Spinal cord (tissue), 10 donors: Measurements from ENCODE around the gene ARHGAP15. TPM values are rescaled to one million over a fixed set of nuclear protein-coding genes. Genes with fewer than 3 reads are reported as not detected.
A peak's percentile ranks its signal among the peaks of the same experiment; 100 is the strongest.

Source experiments
- DNase-seq, 6 donors: peaks; one replicate each; pipeline versions ENCODE4 v3.0.0 to v3.0.0-alpha.2; 2013 to 2015; ENCODE audit warnings: low spot score in 6 of 6, low read depth in 4 of 6
- H3K27ac ChIP-seq: one replicate; pipeline ENCODE4 v1.5.1; 2013; ENCODE audit warnings: low read depth, low read length, control low read depth
- H3K27me3 ChIP-seq: one replicate; pipeline ENCODE4 v1.6.1; 2013; ENCODE audit warnings: low read length; ENCODE audit not compliant: control insufficient read depth, insufficient read depth
- H3K36me3 ChIP-seq: one replicate; pipeline ENCODE4 v1.6.1; 2013; ENCODE audit warnings: low read length; ENCODE audit not compliant: control insufficient read depth, insufficient read depth
- H3K4me1 ChIP-seq: one replicate; pipeline ENCODE4 v1.6.1; 2013; ENCODE audit warnings: low read length; ENCODE audit not compliant: control insufficient read depth, insufficient read depth
- H3K4me3 ChIP-seq: one replicate; pipeline ENCODE4 v1.5.1; 2013; ENCODE audit warnings: low read depth, low read length, control low read depth
- H3K9me3 ChIP-seq: one replicate; pipeline ENCODE4 v1.6.1; 2013; ENCODE audit warnings: low read length; ENCODE audit not compliant: control insufficient read depth, insufficient read depth
- WGBS: methylation state at CpG from one replicate; pipeline ENCODE4 v1.1.5; 2013; ENCODE audit warnings: missing lambda C conversion rate; ENCODE audit not compliant: insufficient coverage; 5-methylcytosine and 5-hydroxymethylcytosine counted together
- polyA plus RNA-seq, 2 donors: library from polyadenylated mRNA; unstranded; fragments of 120-200 nt; gene quantifications; one replicate each; pipeline ENCODE4 v1.2.1, GENCODE V29; 2013; ENCODE audit not compliant: insufficient read length in 2 of 2
- total RNA-seq, 2 donors: library from RNA; depleted of rRNA in 1 of 2; stranded (reverse); fragments of 120-200 nt in 1 of 2; fragments of >200 nt in 1 of 2; gene quantifications; one replicate each; pipeline versions ENCODE4 v1.2.3 to v1.2.4, GENCODE V29; 2013 to 2014
- donor health status: healthy.

The ARHGAP15 gene
- total and polyA plus RNA-seq, 4 donors, result 6.3 to 53.1 (median 12.5) TPM

DNA sequence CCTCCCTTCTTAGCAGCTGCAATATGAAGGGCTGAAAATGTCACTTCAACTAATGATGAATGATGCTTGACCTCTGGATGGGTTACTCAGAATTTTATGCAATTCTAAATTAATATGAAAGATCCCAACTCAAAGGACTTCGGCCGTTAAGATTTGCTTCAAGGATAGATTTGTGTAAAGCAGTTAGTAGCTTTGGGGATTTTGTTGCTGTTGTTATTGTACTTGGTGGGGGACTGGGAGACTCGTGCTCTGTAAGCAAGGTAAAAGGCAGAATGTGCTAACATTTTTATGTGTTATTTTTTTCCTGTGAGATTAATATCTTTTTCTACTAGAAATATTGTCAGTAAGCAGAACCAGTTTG, 478.8 kb downstream of the ARHGAP15 start:
- Histone ChIP-seq H3K27ac (peak overlapping the region; percentile 85), H3K4me1 (no peaks in the 10 kb centered on the region), H3K27me3 (no peaks in the 10 kb centered on the region), H3K36me3 (no peaks in the 10 kb centered on the region), H3K4me3 (peak overlapping the region; percentile 37), H3K9me3 (no peaks in the 10 kb centered on the region)
- no CpG with 5 or more reads among the region's 3 CpGs for WGBS
- DNase-seq, result peak in 1 of 6 donors; percentile 22

DNA sequence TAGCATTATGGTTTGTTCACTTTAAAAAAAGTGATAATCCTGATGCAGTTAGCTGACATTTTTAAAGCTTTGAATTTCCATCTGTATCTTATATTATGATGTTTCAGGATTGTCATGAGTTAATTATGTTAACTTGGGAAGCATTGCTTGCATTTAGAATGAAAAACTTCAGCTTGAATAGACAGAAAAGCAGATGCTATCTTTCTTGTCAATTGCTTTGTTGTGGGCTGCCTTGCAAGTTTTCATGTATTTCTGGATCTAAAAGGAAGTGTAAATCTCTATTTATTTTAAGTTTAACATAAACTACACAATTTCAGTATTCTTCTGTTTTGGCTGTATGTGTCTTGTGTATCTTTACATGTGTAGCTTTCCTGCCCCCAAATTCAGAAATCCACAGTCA, 479.5 kb downstream of the ARHGAP15 start:
- no peaks in the 10 kb centered on the region for H3K9me3 ChIP-seq
- no peaks in the 10 kb centered on the region for H3K27me3 ChIP-seq
- no peaks in the 10 kb centered on the region for H3K36me3 ChIP-seq
- H3K4me1 ChIP-seq, result no peaks in the 10 kb centered on the region
- H3K27ac ChIP-seq, result peak overlapping the region; percentile 85
- H3K4me3 ChIP-seq, result peak overlapping the region; percentile 37
- peak in 1 of 6 donors; percentile 13 for DNase-seq

DNA sequence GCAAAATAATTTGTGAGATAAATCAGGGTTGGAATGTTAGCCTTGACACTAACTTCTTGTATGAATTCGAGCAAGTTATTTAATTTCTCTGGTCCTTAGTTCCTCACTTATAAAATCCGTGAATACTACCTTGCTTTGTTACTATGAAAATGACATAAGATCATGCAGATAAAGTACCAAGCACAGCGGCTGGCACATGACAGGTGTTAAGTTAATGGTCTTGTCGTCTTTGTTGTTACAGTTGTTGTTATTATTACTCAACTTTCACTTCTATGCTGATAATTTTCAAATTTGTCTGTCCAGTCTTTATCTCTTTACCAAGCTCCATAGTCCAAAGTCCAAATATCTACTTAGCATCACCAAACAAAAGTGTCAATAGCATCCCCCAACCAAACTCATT, 482.1 kb downstream of the ARHGAP15 start:
- no peaks in the 10 kb centered on the region for H3K27me3 ChIP-seq
- no peaks in the 10 kb centered on the region for H3K9me3 ChIP-seq
- whole genome bisulfite sequencing, result no CpG with 5 or more reads among the region's 4 CpGs
- H3K4me3 ChIP-seq, result no peak overlapping the region
- no peak for DNase-seq
- H3K36me3 ChIP-seq, result no peaks in the 10 kb centered on the region
- H3K4me1 ChIP-seq, result no peaks in the 10 kb centered on the region
- H3K27ac ChIP-seq, result peak overlapping the region; percentile 29

DNA sequence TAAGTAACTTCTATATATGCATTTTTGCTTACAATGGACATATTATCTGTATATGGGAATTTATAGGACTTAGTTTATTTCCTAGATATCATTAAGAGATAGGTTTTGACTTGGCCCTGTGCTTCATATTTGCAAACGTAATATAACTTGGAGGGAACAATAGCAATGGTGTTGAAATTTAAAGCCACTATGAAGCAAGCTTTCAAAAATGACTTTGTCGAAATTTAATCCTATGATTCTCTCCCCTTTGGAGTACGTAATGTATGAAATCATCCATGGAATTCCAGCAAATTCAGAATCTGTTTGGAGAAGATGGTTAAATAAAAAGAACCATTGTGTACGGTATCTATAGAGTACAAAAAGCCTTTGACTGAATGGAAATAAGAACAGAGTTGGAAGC, 486.3 kb downstream of the ARHGAP15 start:
- Histone ChIP-seq H3K36me3 (no peaks in the 10 kb centered on the region), H3K9me3 (no peaks in the 10 kb centered on the region), H3K27ac (peak overlapping the region; percentile 65), H3K27me3 (no peaks in the 10 kb centered on the region), H3K4me1 (no peaks in the 10 kb centered on the region), H3K4me3 (no peak overlapping the region)
- WGBS, result no CpG with 5 or more reads among the region's 4 CpGs
- DNase-seq, result no peak

DNA sequence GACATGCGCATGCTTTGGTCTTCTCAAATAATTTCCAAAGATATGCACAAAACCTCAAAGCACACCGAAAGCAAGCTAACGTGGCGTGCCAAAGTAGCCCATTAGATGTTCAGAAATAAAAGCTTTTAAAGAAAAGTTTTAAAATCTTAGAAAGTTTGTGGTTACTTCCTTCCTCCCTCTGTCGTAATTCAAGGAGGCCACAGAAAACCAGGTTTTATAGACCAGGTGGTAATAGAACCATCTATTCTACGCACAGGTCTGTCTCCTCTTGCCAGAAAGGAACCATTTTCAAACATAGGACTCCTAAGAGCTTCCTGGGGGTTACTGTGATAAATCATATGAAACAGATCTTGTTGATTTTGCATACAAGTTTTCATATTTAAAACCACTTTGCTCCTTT, 487.2 kb downstream of the ARHGAP15 start:
- H3K36me3 ChIP-seq, result no peaks in the 10 kb centered on the region
- H3K27me3 ChIP-seq, result no peaks in the 10 kb centered on the region
- H3K27ac ChIP-seq, result peak overlapping the region; percentile 59
- H3K4me1 ChIP-seq, result no peaks in the 10 kb centered on the region
- H3K9me3 ChIP-seq, result no peaks in the 10 kb centered on the region
- no CpG with 5 or more reads among the region's 6 CpGs for WGBS
- no peak for DNase-seq
- no peak overlapping the region for H3K4me3 ChIP-seq

DNA sequence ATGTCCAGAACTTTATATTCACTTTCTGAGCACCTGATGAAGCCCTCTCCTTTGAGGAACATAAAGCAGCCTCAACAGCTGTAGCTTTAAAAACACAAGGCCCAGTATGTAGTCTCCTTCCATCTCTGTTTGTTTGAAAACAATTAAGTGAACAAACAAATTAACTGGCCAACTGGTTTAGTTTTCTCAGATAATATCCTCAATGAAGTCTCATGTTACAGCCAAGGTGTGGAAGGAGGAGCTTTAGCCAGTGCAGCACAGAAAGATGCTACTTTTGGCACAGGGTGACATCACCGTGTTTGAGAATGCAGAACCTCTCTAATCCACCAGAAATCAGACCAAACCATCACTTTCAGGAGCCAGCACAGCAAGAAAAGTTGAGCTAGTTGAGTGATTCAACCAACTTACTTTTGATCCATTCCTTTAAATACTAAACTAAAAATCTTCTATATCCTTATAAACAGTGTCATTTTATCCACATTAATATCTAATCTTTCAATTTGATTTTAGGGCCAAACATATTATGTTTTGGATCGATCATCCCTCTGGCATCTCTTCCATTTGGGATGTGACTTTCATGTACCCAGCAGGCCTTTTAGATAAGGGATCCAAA, 488.7 kb downstream of the ARHGAP15 start:
- no peaks in the 10 kb centered on the region for H3K4me1 ChIP-seq
- H3K4me3 ChIP-seq, result no peak overlapping the region
- no peaks in the 10 kb centered on the region for H3K27me3 ChIP-seq
- no peaks in the 10 kb centered on the region for H3K9me3 ChIP-seq
- H3K36me3 ChIP-seq, result no peaks in the 10 kb centered on the region
- DNase-seq, result no peak
- H3K27ac ChIP-seq, result no peak overlapping the region
- no CpG with 5 or more reads among the region's 2 CpGs for WGBS

DNA sequence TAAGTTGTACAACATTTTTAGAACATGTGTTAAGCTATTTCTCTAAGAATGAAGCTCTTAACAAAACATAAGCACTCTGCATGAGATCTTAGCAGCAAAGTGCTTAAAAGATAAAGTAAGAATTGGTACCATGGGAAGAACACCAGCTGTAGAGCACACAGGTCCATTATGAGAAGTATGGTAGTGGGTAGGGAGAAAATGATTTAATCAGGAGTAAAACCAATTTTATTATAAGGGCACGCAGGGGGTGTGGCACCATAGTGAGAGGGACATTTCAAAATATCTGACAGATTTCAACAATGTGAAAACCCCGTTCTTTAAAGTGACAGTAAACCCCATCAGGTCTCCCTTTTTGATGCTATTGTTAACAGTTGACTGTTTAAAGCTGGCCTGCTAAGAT, 492.9 kb downstream of the ARHGAP15 start:
- Histone ChIP-seq H3K4me1 (peaks cover 6% of the 10 kb centered on the region), H3K36me3 (no peaks in the 10 kb centered on the region), H3K9me3 (no peaks in the 10 kb centered on the region), H3K4me3 (no peak overlapping the region), H3K27me3 (no peaks in the 10 kb centered on the region), H3K27ac (peak overlapping the region; percentile 36)
- no CpG with 5 or more reads among the region's 2 CpGs for WGBS
- peak in 1 of 6 donors; percentile 75 for DNase-seq

DNA sequence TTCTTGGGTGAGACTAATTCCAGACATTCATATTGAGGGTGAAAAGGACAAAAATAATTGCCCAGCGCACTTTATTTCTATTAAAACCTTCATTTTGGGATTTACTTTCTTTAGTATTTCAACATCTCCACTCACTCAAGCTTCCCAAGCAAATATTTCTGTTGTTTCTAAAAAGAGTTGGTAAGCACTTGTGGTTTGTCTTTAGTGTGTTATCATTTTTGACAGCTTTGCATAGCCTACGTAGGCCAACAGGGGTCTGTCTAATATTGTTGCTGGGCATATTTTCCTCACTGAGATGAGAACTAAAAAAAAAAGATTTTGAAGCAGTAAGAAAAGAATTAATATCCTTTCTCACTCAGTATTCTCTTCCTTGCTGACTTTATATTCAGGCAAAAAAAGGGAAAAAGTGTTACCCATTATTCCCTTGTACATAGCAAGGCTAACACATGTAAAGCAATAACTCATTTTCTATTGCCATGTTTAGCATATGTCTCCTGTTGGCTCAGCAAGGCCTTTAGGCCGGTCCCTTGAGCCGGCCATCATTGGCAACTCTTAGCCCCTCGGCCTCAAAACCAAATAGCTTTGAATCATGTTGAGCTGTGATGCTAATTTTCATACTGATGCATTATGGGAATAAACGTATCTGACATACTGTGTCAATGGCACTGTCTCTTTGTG, 494.2 kb downstream of the ARHGAP15 start:
- WGBS, result no CpG with 5 or more reads among the region's 6 CpGs
- no peak overlapping the region for H3K4me3 ChIP-seq
- peak in 1 of 6 donors; percentile 70 for DNase-seq
- H3K9me3 ChIP-seq, result no peaks in the 10 kb centered on the region
- no peaks in the 10 kb centered on the region for H3K27me3 ChIP-seq
- peaks cover 6% of the 10 kb centered on the region for H3K4me1 ChIP-seq
- no peaks in the 10 kb centered on the region for H3K36me3 ChIP-seq
- peak overlapping the region; percentile 50 for H3K27ac ChIP-seq

DNA sequence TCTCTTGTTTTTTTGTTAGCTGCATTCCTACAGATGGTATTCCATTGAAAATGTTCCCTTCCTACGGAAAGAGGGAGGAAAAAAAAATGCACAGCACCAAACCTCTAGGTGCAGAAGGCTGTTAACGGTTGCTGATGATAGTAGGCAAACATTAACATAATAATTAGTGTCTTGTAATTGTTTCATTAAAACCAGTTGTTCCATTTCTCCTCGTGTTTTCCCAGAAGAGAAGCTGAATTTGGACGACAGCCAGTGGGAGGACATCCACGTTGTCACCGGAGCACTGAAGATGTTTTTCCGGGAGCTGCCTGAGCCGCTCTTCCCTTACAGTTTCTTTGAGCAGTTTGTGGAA, 494.7 kb downstream of the ARHGAP15 start:
- Histone ChIP-seq H3K27me3 (no peaks in the 10 kb centered on the region), H3K4me3 (no peak overlapping the region), H3K36me3 (no peaks in the 10 kb centered on the region), H3K4me1 (peaks cover 6% of the 10 kb centered on the region), H3K27ac (peak overlapping the region; percentile 50), H3K9me3 (no peaks in the 10 kb centered on the region)
- 48% methylated on average over 4 of the region's 8 CpGs for WGBS
- peak in 2 of 6 donors; percentile 26 to 91 for DNase-seq

DNA sequence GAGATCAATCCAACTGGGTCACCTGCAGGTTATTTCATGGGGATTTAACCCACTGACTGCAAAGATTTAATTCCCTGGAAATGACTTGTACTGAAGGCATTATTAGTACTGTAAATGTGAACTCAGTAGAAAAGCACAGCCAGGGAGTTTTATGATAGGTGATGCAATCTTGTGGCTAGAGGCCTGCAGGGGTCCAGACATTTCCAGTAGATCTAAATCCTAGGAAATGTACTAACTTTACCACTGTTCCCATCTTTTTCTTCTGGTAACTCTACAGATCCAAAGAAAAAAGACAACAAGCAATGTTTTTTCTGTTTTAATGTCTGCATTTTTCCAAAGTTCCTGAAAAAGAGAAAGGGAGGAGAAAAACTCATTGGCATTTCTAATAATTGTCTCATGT, 500.1 kb downstream of the ARHGAP15 start:
- no peak for DNase-seq
- Histone ChIP-seq H3K27me3 (no peaks in the 10 kb centered on the region), H3K9me3 (no peaks in the 10 kb centered on the region), H3K36me3 (no peaks in the 10 kb centered on the region), H3K4me1 (no peaks in the 10 kb centered on the region), H3K4me3 (no peak overlapping the region), H3K27ac (no peak overlapping the region)
